Ovary (tissue), 10 donors: ENCODE measurements around the gene EID3. TPM values are rescaled to one million over a fixed set of nuclear protein-coding genes. Genes with fewer than 3 reads are reported as not detected.
A peak's percentile ranks its signal among the peaks of the same experiment; 100 is the strongest.

Experiments used
- DNase-seq, 5 donors: peaks; one replicate each; pipeline ENCODE4 v3.0.0-alpha.2; 2019 to 2020
- H3K27ac ChIP-seq, 2 donors: fragments of 200-600 bp; one replicate each; pipeline versions ENCODE4 v1.5.1 to v1.8.0; 2019 to 2022
- H3K27me3 ChIP-seq: fragments of 200-600 bp; one replicate; pipeline ENCODE4 v1.8.0; 2022
- H3K36me3 ChIP-seq: fragments of 200-600 bp; sonication (generic); one replicate; pipeline ENCODE4 v1.5.1; 2019
- H3K4me1 ChIP-seq: one replicate; pipeline ENCODE4 v1.8.1; 2013; ENCODE audit warnings: mild to moderate bottlenecking, moderate library complexity; ENCODE audit not compliant: insufficient read depth
- H3K4me3 ChIP-seq: fragments of 200-600 bp; sonication (generic); one replicate; pipeline ENCODE4 v1.5.1; 2017
- H3K9me3 ChIP-seq, 2 donors: fragments of 200-600 bp in 1 of 2; sonication (generic) in 1 of 2; one replicate each; pipeline versions ENCODE4 v1.5.1 to v1.8.1; 2013 to 2019; ENCODE audit warnings: mild to moderate bottlenecking in 1 of 2, moderate library complexity in 1 of 2
- EP300 ChIP-seq: sonication (generic); formaldehyde crosslinking; IDR thresholded peaks from one replicate; pipeline ENCODE4 v1.6.1; 2017; ENCODE audit warnings: antibody characterized with exemption
- POLR2A ChIP-seq: fragments of 450-650 bp; IDR thresholded peaks from one replicate; pipeline ENCODE4 v1.6.1; 2017; ENCODE audit warnings: antibody characterized with exemption, mild to moderate bottlenecking, moderate library complexity
- WGBS, 3 donors: extraction: QIAGEN DNeasy Blood & Tissue Kit in 1 of 3; methylation state at CpG; one replicate each; pipeline versions ENCODE4 v1.1.5 to v1.1.7; 2013 to 2017; 5-methylcytosine and 5-hydroxymethylcytosine counted together
- intact Hi-C, 4 donors: fragments of 100-400 bp; cut with DNase I; formaldehyde crosslinking; loops; one replicate each; pipeline versions ENCODE4 v1.11.0 to v1.15.1; 2022 to 2023
- long read RNA-seq, 3 donors: library from polyadenylated mRNA in 2 of 3; unstranded in 2 of 3; transcript quantifications; one replicate each; pipeline ENCODE4 v2.0.0 and lab custom pipeline, GENCODE V29; 2021 to 2026
- polyA plus RNA-seq, 2 donors: library from polyadenylated mRNA; stranded (reverse); fragments of 200-250 nt in 1 of 2; fragments of 350-450 nt in 1 of 2; fragmentation: Illumina TruSeq in 1 of 2; extraction: RNeasy Lipid Tissue Mini Kit (QIAGEN cat#74804) in 1 of 2; gene quantifications; one replicate each; pipeline ENCODE4 v1.2.3, GENCODE V29; 2013 to 2014
- total RNA-seq, 7 donors: library from RNA; depleted of rRNA in 2 of 7; stranded (reverse); fragments of >200 nt in 2 of 7; fragmentation: NEBNext Ultra II Directional in 3 of 7; extraction: Animal tissue kit (Norgen Biotek cat#: 25700) in 3 of 7; gene quantifications; one replicate each; pipeline versions ENCODE4 v1.1.0 to v1.2.4, GENCODE V29; 2016 to 2023
- TF ChIP-seq, protein P1 (sequence below), 3 donors: fragments of 450-650 bp in 2 of 3; fragments of 200-600 bp in 1 of 3; IDR thresholded peaks; one replicate each; pipeline versions ENCODE4 v1.5.1 to v1.8.0; 2016 to 2022; ENCODE audit warnings: antibody characterized with exemption in 3 of 3, mild to moderate bottlenecking in 1 of 3
- donor health status: DM: no; HTN: no; CAD: no; lungs with moderate emphysema.
- donor health status: DM: no; HTN: no; CAD: no.
- donor health status: Bipolar disorder and iron deficiency.
- donor health status: DM: yes; HTN: yes; CAD: no.
- donor health status: DM: no; HTN: no; CAD: no.
- donor health status: DM: yes; HTN: yes; CAD: no.

Gene EID3
- total RNA-seq (10 to 100 TPM in 2 of 7 donors, 1 to 10 TPM in 5; 5.2 to 23.4 (median 7.3) TPM), polyA plus RNA-seq (1 to 10 TPM; 3.0 to 6.0 TPM)
- long read RNA-seq, donor 1, transcript EID3-201 (1 exons, 1,467 nt), result major isoform, 27 of 27 reads
- long read RNA-seq, donor 1, partial matches to known transcripts, result 0 of 27 reads
- long read RNA-seq, donor 1, other reads (novel, unspliced or antisense), result 0 of 27 reads
- long read RNA-seq, donor 2, transcript EID3-201 (1 exons, 1,467 nt), result major isoform, 28 of 28 reads
- long read RNA-seq, donor 2, partial matches to known transcripts, result 0 of 28 reads
- long read RNA-seq, donor 2, other reads (novel, unspliced or antisense), result 0 of 28 reads
- long read RNA-seq, donor 3, transcript EID3-201 (1 exons, 1,467 nt), result major isoform, 8 of 8 reads
- long read RNA-seq, donor 3, partial matches to known transcripts, result 0 of 8 reads
- long read RNA-seq, donor 3, other reads (novel, unspliced or antisense), result 0 of 8 reads

DNA sequence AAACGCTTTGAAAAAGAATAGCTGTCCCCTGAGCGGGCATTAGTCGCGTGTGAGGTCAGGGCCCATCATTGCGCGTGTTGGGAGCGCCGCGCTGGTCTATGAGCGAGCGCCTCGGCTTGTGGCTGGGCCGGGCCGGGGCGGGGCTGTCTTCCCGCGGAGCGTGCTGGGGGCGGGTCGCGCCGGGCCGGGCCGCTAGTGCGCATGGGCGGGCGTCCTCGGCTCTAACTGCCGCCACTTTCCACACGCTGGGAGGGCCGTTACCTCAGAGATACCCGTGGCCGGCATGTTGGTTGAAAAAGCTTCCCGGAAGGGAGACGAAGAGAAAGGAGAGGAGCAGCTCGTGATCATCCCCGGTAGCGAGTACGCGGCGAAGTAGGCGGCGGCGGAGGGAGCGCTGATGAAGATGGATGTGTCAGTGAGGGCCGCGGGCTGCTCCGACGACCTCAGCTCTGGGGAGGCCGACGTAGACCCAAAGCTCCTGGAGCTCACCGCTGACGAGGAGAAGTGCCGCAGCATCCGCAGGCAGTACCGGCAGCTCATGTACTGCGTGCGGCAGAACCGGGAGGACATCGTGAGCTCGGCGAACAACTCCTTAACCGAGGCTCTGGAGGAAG lies at the start of gene EID3:
EID3 (plus strand) TSS at position 202 of the 614 bp plus-strand sequence; CDS start at position 398, 196 bp downstream.
- intact Hi-C loops, result loop anchor here in 1 of 4 donors (5.0 kb wide), 1 partner anchor 86 kb away; the partner anchor contains the start of gene TXNRD1
- Histone ChIP-seq H3K27me3 (no peaks in the 10 kb centered on the region), H3K9me3 (no peaks in the 10 kb centered on the region), H3K36me3 (no peaks in the 10 kb centered on the region), H3K4me1 (peaks cover 8% of the 10 kb centered on the region), H3K27ac (peak within 1 kb of the TSS; percentile 46 to 75), H3K4me3 (peak within 1 kb of the TSS; percentile 47)
- 2 to 6% (median 5%) methylated on average over 60 to 63 of the region's 63 CpGs for WGBS, 3 donors
- DNase-seq, result peak; percentile 89 to 94 (median 91)
- TF ChIP-seq, protein P1, sequence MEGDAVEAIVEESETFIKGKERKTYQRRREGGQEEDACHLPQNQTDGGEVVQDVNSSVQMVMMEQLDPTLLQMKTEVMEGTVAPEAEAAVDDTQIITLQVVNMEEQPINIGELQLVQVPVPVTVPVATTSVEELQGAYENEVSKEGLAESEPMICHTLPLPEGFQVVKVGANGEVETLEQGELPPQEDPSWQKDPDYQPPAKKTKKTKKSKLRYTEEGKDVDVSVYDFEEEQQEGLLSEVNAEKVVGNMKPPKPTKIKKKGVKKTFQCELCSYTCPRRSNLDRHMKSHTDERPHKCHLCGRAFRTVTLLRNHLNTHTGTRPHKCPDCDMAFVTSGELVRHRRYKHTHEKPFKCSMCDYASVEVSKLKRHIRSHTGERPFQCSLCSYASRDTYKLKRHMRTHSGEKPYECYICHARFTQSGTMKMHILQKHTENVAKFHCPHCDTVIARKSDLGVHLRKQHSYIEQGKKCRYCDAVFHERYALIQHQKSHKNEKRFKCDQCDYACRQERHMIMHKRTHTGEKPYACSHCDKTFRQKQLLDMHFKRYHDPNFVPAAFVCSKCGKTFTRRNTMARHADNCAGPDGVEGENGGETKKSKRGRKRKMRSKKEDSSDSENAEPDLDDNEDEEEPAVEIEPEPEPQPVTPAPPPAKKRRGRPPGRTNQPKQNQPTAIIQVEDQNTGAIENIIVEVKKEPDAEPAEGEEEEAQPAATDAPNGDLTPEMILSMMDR (IDR thresholded peaks at IDR 0.05), result no peak
- TF ChIP-seq EP300 (no peak), POLR2A (no peak)

DNA sequence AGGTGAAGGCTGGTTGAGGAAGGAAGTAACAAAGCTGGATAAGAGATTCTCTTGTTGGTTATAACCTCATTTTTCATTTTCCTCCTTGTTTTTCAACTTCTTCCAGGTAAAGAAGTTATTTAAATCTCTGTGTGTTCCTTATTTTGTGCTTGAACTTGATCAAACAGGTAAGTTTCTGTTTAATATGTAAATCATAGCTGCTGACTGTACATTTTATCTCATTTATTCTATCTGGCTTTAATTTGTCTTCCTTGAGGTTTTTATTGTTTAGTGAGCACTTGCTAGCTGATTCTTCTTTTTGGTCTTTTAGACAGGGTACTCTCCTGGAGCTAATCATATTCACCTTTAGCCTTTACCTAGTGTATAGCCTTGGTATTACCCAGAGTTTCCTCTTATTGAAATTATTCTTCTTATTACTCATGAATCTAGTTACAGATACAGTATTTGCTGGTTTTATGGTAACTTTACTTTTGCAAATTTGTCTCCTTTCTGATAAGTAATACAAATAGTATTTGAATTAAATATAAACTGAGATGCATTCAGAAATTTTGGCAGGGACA lies 45.5 kb upstream of the EID3 start:
- no peak overlapping the region for H3K27ac ChIP-seq
- TF ChIP-seq EP300 (no peak), POLR2A (no peak)
- TF ChIP-seq, protein P1 (IDR thresholded peaks at IDR 0.05), result no peak
- H3K4me3 ChIP-seq, result no peak overlapping the region
- DNase-seq, result no peak
- no peaks in the 10 kb centered on the region for H3K4me1 ChIP-seq
- no peaks in the 10 kb centered on the region for H3K36me3 ChIP-seq
- intact Hi-C loops, result no loop called here
- no peaks in the 10 kb centered on the region for H3K9me3 ChIP-seq
- no peaks in the 10 kb centered on the region for H3K27me3 ChIP-seq

DNA sequence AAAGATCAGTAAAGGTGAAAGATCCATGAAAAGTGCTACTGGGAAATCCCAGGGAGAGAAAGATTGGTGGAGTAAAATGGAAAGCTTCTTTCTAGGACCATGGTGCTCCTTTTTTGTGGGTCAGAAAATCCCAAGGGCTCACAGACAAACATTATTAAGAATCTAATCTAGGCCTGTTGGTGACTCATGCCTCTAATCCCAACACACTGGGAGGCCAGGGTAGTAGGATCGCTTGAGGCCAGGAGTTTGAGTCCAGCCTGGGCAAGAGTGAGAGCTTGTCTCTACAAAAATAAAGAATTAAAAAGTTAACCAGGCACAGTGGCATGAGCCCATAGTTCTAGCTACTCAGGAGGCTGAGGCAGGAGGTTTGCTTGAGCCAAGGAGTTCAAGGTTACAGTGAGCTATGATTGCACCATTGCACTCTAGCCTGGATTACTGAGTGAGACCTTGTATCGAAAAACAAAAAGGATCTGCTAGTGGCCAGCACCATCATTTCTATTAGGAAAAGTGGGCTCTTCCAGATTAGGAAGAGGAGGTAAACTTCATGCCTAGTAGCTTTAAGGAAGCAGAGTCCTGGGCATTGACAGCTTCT lies 45.0 kb upstream of the EID3 start:
- intact Hi-C loops, result no loop called here
- Histone ChIP-seq H3K27ac (no peak overlapping the region), H3K9me3 (no peaks in the 10 kb centered on the region), H3K27me3 (no peaks in the 10 kb centered on the region), H3K4me3 (no peak overlapping the region), H3K36me3 (no peaks in the 10 kb centered on the region), H3K4me1 (no peaks in the 10 kb centered on the region)
- no peak for DNase-seq
- 87 to 92% (median 88%) methylated on average over 2 of the region's 2 CpGs for WGBS, 3 donors
- TF ChIP-seq EP300, result no peak
- TF ChIP-seq, protein P1 (IDR thresholded peaks at IDR 0.05), result no peak
- TF ChIP-seq POLR2A, result no peak

DNA sequence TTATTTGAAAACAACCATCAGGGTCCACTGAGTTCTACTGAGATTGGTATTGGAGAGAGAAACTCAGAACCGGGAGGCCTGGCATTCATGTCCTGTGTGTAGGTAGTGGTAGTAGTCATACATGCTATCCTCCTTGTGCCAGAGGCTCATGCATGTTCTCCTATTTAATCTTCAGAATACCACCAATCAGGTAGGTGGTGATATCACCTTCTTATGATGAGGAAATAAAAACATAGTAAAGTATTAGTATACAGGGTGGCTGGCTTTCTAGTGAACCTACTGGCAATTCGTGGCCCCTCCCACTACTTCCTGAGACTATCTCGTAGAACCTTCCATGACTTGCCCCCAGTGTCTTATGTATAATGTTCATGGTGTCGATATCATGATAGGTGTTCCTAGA lies 40.5 kb upstream of the EID3 start:
- intact Hi-C loops, result no loop called here
- WGBS, 3 donors, result 70 to 77% (median 75%) methylated on average over 4 of the region's 4 CpGs
- TF ChIP-seq EP300 (no peak), POLR2A (no peak)
- TF ChIP-seq, protein P1 (IDR thresholded peaks at IDR 0.05), result no peak

More for the DNA sequence above, 40.5 kb upstream of the EID3 start:
- Histone ChIP-seq H3K4me1 (no peaks in the 10 kb centered on the region), H3K27me3 (no peaks in the 10 kb centered on the region), H3K27ac (no peak overlapping the region), H3K4me3 (no peak overlapping the region), H3K36me3 (no peaks in the 10 kb centered on the region), H3K9me3 (no peaks in the 10 kb centered on the region)
- no peak for DNase-seq
